CD14-positive monocyte (primary cell): ENCODE measurements around the gene ARMC6. TPM values are rescaled to one million over a fixed set of nuclear protein-coding genes. Genes with fewer than 3 reads are reported as not detected.

Experiments used
- DNase-seq, 3 donors: peaks; one replicate each; pipeline ENCODE4 v3.0.0-alpha.2; 2011 to 2022
- H2AFZ ChIP-seq: 2 replicates; pipeline ENCODE4 v1.6.0; 2012; ENCODE audit warnings: mild to moderate bottlenecking, low read depth, low read length, inconsistent platforms; ENCODE audit not compliant: insufficient read depth, poor library complexity, severe bottlenecking
- H3K27ac ChIP-seq, 2 donors: 1 replicate in 1 of 2; 2 replicates in 1 of 2; pipeline ENCODE4 v1.5.1; 2012 to 2013; ENCODE audit warnings: low read length in 2 of 2, control low read depth in 1 of 2, inconsistent platforms in 1 of 2, low read depth in 1 of 2, mild to moderate bottlenecking in 1 of 2
- H3K27me3 ChIP-seq, 2 donors: one replicate each; pipeline versions ENCODE4 v1.6.0 to v1.6.1; 2011 to 2013; ENCODE audit warnings: low read length in 2 of 2; ENCODE audit not compliant: control insufficient read depth in 2 of 2, insufficient read depth in 2 of 2
- H3K36me3 ChIP-seq, 2 donors: replicated peaks in 1 of 2; 1 replicate in 1 of 2; 2 replicates in 1 of 2; pipeline versions ENCODE4 v1.5.1 to v1.6.1; 2012 to 2013; ENCODE audit warnings: low read length in 2 of 2, control low read depth in 1 of 2, inconsistent platforms in 1 of 2, mild to moderate bottlenecking in 1 of 2; ENCODE audit not compliant: insufficient read depth in 2 of 2, control insufficient read depth in 1 of 2
- H3K4me1 ChIP-seq, 2 donors: 1 replicate in 1 of 2; 2 replicates in 1 of 2; pipeline versions ENCODE4 v1.5.1 to v1.6.1; 2012 to 2013; ENCODE audit warnings: low read length in 2 of 2, control low read depth in 1 of 2, inconsistent platforms in 1 of 2, mild to moderate bottlenecking in 1 of 2, moderate library complexity in 1 of 2; ENCODE audit not compliant: insufficient read depth in 2 of 2, control insufficient read depth in 1 of 2
- H3K4me2 ChIP-seq: replicated peaks from 2 replicates; pipeline ENCODE3; 2012; ENCODE audit warnings: low read length, moderate library complexity, mild to moderate bottlenecking; ENCODE audit not compliant: poor library complexity, severe bottlenecking; ENCODE audit errors: extremely low read depth
- H3K4me3 ChIP-seq, 3 experiments: fragments of 200-600 bp in 1 of 3; sonication (generic) in 1 of 3; replicated peaks in 1 of 3; 1 replicate in 2 of 3; 2 replicates in 1 of 3; pipeline ENCODE4 v1.5.1; 2011 to 2013; ENCODE audit warnings: low read length in 3 of 3, mild to moderate bottlenecking in 3 of 3, control low read depth in 2 of 3, low read depth in 2 of 3, inconsistent platforms in 1 of 3, moderate library complexity in 1 of 3
- H3K79me2 ChIP-seq: 2 replicates; pipeline ENCODE4 v1.6.0; 2012; ENCODE audit warnings: mild to moderate bottlenecking, control low read depth, inconsistent platforms, low read length, moderate library complexity; ENCODE audit not compliant: insufficient read depth
- H3K9ac ChIP-seq: 2 replicates; pipeline ENCODE4 v1.6.0; 2017; ENCODE audit warnings: low read length, mild to moderate bottlenecking; ENCODE audit not compliant: insufficient read depth, poor library complexity, severe bottlenecking
- H3K9me3 ChIP-seq, 2 donors: replicated peaks in 1 of 2; 1 replicate in 1 of 2; 2 replicates in 1 of 2; pipeline versions ENCODE4 v1.5.1 to v1.6.1; 2012 to 2013; ENCODE audit warnings: low read length in 2 of 2, control low read depth in 1 of 2; ENCODE audit not compliant: control insufficient read depth in 1 of 2, insufficient read depth in 1 of 2
- H4K20me1 ChIP-seq: 2 replicates; pipeline ENCODE4 v1.6.0; 2012; ENCODE audit warnings: mild to moderate bottlenecking, low read length, control low read depth, moderate library complexity; ENCODE audit not compliant: insufficient read depth
- H3K27ac Mint-ChIP-seq, 7 donors: one replicate each; pipeline ENCODE4 v1.8.0; 2020; ENCODE audit warnings: mild to moderate bottlenecking in 7 of 7, mixed read lengths in 7 of 7, moderate library complexity in 6 of 7, inconsistent platforms in 2 of 7
- H3K27me3 Mint-ChIP-seq, 3 donors: one replicate each; pipeline ENCODE4 v1.8.0; 2021 to 2022; ENCODE audit warnings: low read depth in 3 of 3, mild to moderate bottlenecking in 3 of 3, mixed read lengths in 3 of 3, moderate library complexity in 3 of 3, inconsistent platforms in 1 of 3
- H3K36me3 Mint-ChIP-seq, 2 donors: one replicate each; pipeline ENCODE4 v1.8.0; 2020; ENCODE audit warnings: mixed read lengths in 2 of 2, inconsistent platforms in 1 of 2, mild to moderate bottlenecking in 1 of 2
- H3K4me1 Mint-ChIP-seq: one replicate; pipeline ENCODE4 v1.8.0; 2020; ENCODE audit warnings: mild to moderate bottlenecking, mixed read lengths
- H3K4me3 Mint-ChIP-seq, 2 donors: one replicate each; pipeline ENCODE4 v1.8.0; 2020; ENCODE audit warnings: mild to moderate bottlenecking in 2 of 2, mixed read lengths in 2 of 2, moderate library complexity in 1 of 2
- H3K9me3 Mint-ChIP-seq, 7 donors: one replicate each; pipeline ENCODE4 v1.8.0; 2020 to 2022; ENCODE audit warnings: mixed read lengths in 7 of 7, mild to moderate bottlenecking in 6 of 7, moderate library complexity in 6 of 7, inconsistent platforms in 2 of 7
- CTCF ChIP-seq: fragments of 200-600 bp; IDR thresholded peaks from one replicate; pipeline ENCODE4 v1.8.0; 2022; ENCODE audit warnings: antibody characterized with exemption, mild to moderate bottlenecking
- WGBS: methylation state at CpG from one replicate; pipeline ENCODE4 v1.1.5; 2013; ENCODE audit warnings: missing lambda C conversion rate; ENCODE audit not compliant: insufficient coverage; 5-methylcytosine and 5-hydroxymethylcytosine counted together
- intact Hi-C, 2 donors: fragments of 100-400 bp; cut with micrococcal nuclease; formaldehyde crosslinking; loops; one replicate each; pipeline versions ENCODE4 v1.15.0 to v1.15.1; 2023
- polyA plus RNA-seq, 3 donors: library from polyadenylated mRNA; depleted of rRNA in 1 of 3; unstranded in 2 of 3; stranded (reverse) in 1 of 3; fragments of 300-500 nt in 2 of 3; fragments of >200 nt in 1 of 3; fragmentation: Illumina TruSeq in 2 of 3; gene quantifications; 1 replicate in 2 of 3; 2 replicates in 1 of 3; pipeline ENCODE4 v1.2.3, GENCODE V29; 2012 to 2021

ARMC6 gene
- polyA plus RNA-seq, 3 donors: 22.3 to 29.6 (median 26.1) TPM

GRCh38 chr19:19033176-19033425 lies 302 bp upstream of the ARMC6 start:
- DNase-seq: no peak
- peaks cover 30% of the 10 kb centered on the region for H3K4me1 Mint-ChIP-seq
- H3K27ac Mint-ChIP-seq: peak overlapping the region in 6 of 7 donors; percentile 63 to 94 (median 86)
- H3K27me3 ChIP-seq: no peaks in the 10 kb centered on the region
- H3K9me3 Mint-ChIP-seq: no peaks in the 10 kb centered on the region
- peak overlapping the region; percentile 58 to 85 for H3K27ac ChIP-seq
- no peak for TF ChIP-seq CTCF
- H3K27me3 Mint-ChIP-seq: no peaks in the 10 kb centered on the region
- H4K20me1 ChIP-seq: peaks cover 52% of the 10 kb centered on the region
- peak overlapping the region; percentile 80 for H2AFZ ChIP-seq
- peaks cover 13 to 44% of the 10 kb centered on the region in 2 donors for H3K36me3 ChIP-seq
- H3K4me3 Mint-ChIP-seq: peak overlapping the region; percentile 80 to 93
- peaks cover 96% of the 10 kb centered on the region for H3K79me2 ChIP-seq
- H3K4me3 ChIP-seq: peak overlapping the region; percentile 74 to 93 (median 88)
- peaks cover 24 to 49% of the 10 kb centered on the region in 2 donors for H3K36me3 Mint-ChIP-seq
- H3K9ac ChIP-seq: peak overlapping the region; percentile 87
- no peaks in the 10 kb centered on the region for H3K9me3 ChIP-seq
- peaks cover 24 to 35% of the 10 kb centered on the region in 2 donors for H3K4me1 ChIP-seq
- H3K4me2 ChIP-seq: peak overlapping the region; percentile 97
- intact Hi-C loops: loop anchor here in 1 of 2 donors (5.0 kb wide), 1 partner anchor 101 kb away; no protein-coding TSS in a partner anchor
- under 1% methylated on average over 32 of the region's 32 CpGs for WGBS

- peaks cover 32% of the 10 kb centered on the region for H3K4me1 Mint-ChIP-seq
- H3K4me3 ChIP-seq: peak overlapping the region; percentile 46 to 93 (median 72)
- peak overlapping the region; percentile 70 to 85 for H3K27ac ChIP-seq
- intact Hi-C loops: loop anchor here in 1 of 2 donors (2.0 to 5.0 kb wide), 2 partner anchors 102 to 115 kb away; partner anchors contain the start of genes COPE and DDX49
- no peaks in the 10 kb centered on the region for H3K27me3 Mint-ChIP-seq
- WGBS: 3% methylated on average over 10 of the region's 10 CpGs
- peak overlapping the region; percentile 97 for H3K4me2 ChIP-seq
- H3K27me3 ChIP-seq: no peaks in the 10 kb centered on the region
- peaks cover 23 to 46% of the 10 kb centered on the region in 2 donors for H3K36me3 Mint-ChIP-seq
- peak; percentile 64 to 67 (median 65) for DNase-seq
- H2AFZ ChIP-seq: peak overlapping the region; percentile 80
- H3K9ac ChIP-seq: peak overlapping the region; percentile 87
- H3K27ac Mint-ChIP-seq: peak overlapping the region; percentile 82 to 98 (median 95)
- H3K9me3 Mint-ChIP-seq: no peaks in the 10 kb centered on the region
- peaks cover 24 to 35% of the 10 kb centered on the region in 2 donors for H3K4me1 ChIP-seq
- no peak for TF ChIP-seq CTCF
- peak overlapping the region; percentile 73 to 86 for H3K4me3 Mint-ChIP-seq
- H3K36me3 ChIP-seq: peaks cover 6 to 43% of the 10 kb centered on the region in 2 donors
- H3K79me2 ChIP-seq: peaks cover 95% of the 10 kb centered on the region
- no peaks in the 10 kb centered on the region for H3K9me3 ChIP-seq
- peaks cover 52% of the 10 kb centered on the region for H4K20me1 ChIP-seq
These were observed 811 bp downstream of the ARMC6 start for GRCh38 chr19:19034204-19034624.
